H9 (cell line): ENCODE measurements around the gene SELL. TPM values are rescaled to one million over a fixed set of nuclear protein-coding genes. Genes with fewer than 3 reads are reported as not detected.

Experiments
- DNase-seq: peaks from one replicate; pipeline ENCODE4 v3.0.0-alpha.2; 2017
- H2AFZ ChIP-seq: one replicate; pipeline ENCODE4 v1.6.1; 2013; ENCODE audit warnings: mild to moderate bottlenecking, low read length, control low read depth, moderate library complexity
- H2AK5ac ChIP-seq: 2 replicates; pipeline ENCODE4 v1.6.1; 2013; ENCODE audit warnings: low read length, control low read depth, mixed read lengths; ENCODE audit not compliant: insufficient read length
- H2BK120ac ChIP-seq: one replicate; pipeline ENCODE4 v1.6.1; 2013; ENCODE audit warnings: low read depth, mild to moderate bottlenecking, low read length, control low read depth, inconsistent platforms; ENCODE audit not compliant: poor library complexity, severe bottlenecking
- H2BK12ac ChIP-seq: 2 replicates; pipeline ENCODE4 v1.6.1; 2013; ENCODE audit warnings: low read length, control low read depth, mixed read lengths, low read depth; ENCODE audit not compliant: insufficient read length
- H2BK15ac ChIP-seq: 2 replicates; pipeline ENCODE4 v1.6.1; 2013; ENCODE audit warnings: low read depth, low read length, control low read depth
- H2BK20ac ChIP-seq: one replicate; pipeline ENCODE4 v1.6.1; 2013; ENCODE audit warnings: low read depth, mild to moderate bottlenecking, low read length, control low read depth, inconsistent platforms; ENCODE audit not compliant: poor library complexity, severe bottlenecking
- H2BK5ac ChIP-seq: 2 replicates; pipeline ENCODE4 v1.6.1; 2013; ENCODE audit warnings: low read length, control low read depth, mixed read lengths; ENCODE audit not compliant: insufficient read length
- H3K14ac ChIP-seq: 2 replicates; pipeline ENCODE4 v1.6.1; 2013; ENCODE audit warnings: low read length, control low read depth; ENCODE audit not compliant: insufficient read depth
- H3K18ac ChIP-seq: 2 replicates; pipeline ENCODE4 v1.6.1; 2013; ENCODE audit warnings: low read depth, mild to moderate bottlenecking, mixed read lengths, low read length, control low read depth; ENCODE audit not compliant: insufficient read length
- H3K23ac ChIP-seq: 2 replicates; pipeline ENCODE4 v1.6.1; 2013; ENCODE audit warnings: low read length, control low read depth, mixed read lengths, low read depth; ENCODE audit not compliant: insufficient read length
- H3K23me2 ChIP-seq: 2 replicates; pipeline ENCODE4 v1.6.1; 2013; ENCODE audit warnings: low read depth, mild to moderate bottlenecking, mixed read lengths, low read length, control low read depth; ENCODE audit not compliant: insufficient read length, poor library complexity, severe bottlenecking
- H3K27ac ChIP-seq: 2 replicates; pipeline ENCODE4 v1.5.1; 2013; ENCODE audit warnings: low read length, control low read depth, mixed read lengths, low read depth; ENCODE audit not compliant: insufficient read length
- H3K27me3 ChIP-seq: 2 replicates; pipeline ENCODE4 v1.6.1; 2013; ENCODE audit warnings: low read length, control low read depth, inconsistent platforms; ENCODE audit not compliant: insufficient read depth
- H3K4ac ChIP-seq: 2 replicates; pipeline ENCODE4 v1.6.1; 2013; ENCODE audit warnings: low read depth, mild to moderate bottlenecking, control low read depth, inconsistent platforms, low read length, moderate library complexity
- H3K4me1 ChIP-seq: 2 replicates; pipeline ENCODE4 v1.6.1; 2013; ENCODE audit warnings: low read length, control low read depth, inconsistent platforms; ENCODE audit not compliant: insufficient read depth
- H3K4me2 ChIP-seq: 2 replicates; pipeline ENCODE4 v1.6.1; 2013; ENCODE audit warnings: low read length, control low read depth, mixed read lengths; ENCODE audit not compliant: insufficient read length, insufficient read depth
- H3K56ac ChIP-seq: 2 replicates; pipeline ENCODE4 v1.6.1; 2013; ENCODE audit warnings: low read depth, mild to moderate bottlenecking, mixed read lengths, low read length, control low read depth; ENCODE audit not compliant: insufficient read length
- H3K79me1 ChIP-seq: 2 replicates; pipeline ENCODE4 v1.6.1; 2013; ENCODE audit warnings: low read depth, mild to moderate bottlenecking, moderate library complexity, low read length, control low read depth, inconsistent platforms; ENCODE audit not compliant: insufficient read depth, poor library complexity, severe bottlenecking
- H3K79me2 ChIP-seq: 2 replicates; pipeline ENCODE4 v1.6.1; 2013; ENCODE audit warnings: low read length, control low read depth, inconsistent platforms; ENCODE audit not compliant: insufficient read depth
- H3K9ac ChIP-seq: 2 replicates; pipeline ENCODE4 v1.6.1; 2013; ENCODE audit warnings: low read length, control low read depth, mixed read lengths; ENCODE audit not compliant: insufficient read length; ENCODE audit errors: extremely low read depth
- H3K9me3 ChIP-seq: one replicate; pipeline ENCODE4 v1.6.1; 2013; ENCODE audit warnings: low read depth, low read length, inconsistent platforms; ENCODE audit not compliant: control insufficient read depth
- H3T11ph ChIP-seq: one replicate; pipeline ENCODE4 v1.6.1; 2013; ENCODE audit warnings: mild to moderate bottlenecking, low read length, control low read depth, inconsistent platforms
- H4K20me1 ChIP-seq: one replicate; pipeline ENCODE4 v1.6.1; 2013; ENCODE audit not compliant: control insufficient read depth, insufficient read length, insufficient read depth
- H4K5ac ChIP-seq: 2 replicates; pipeline ENCODE4 v1.6.1; 2013; ENCODE audit warnings: low read depth, mild to moderate bottlenecking, mixed read lengths, low read length, control low read depth; ENCODE audit not compliant: insufficient read length
- H4K8ac ChIP-seq: replicated peaks from 2 replicates; pipeline ENCODE4 v1.6.1; 2013; ENCODE audit warnings: low read length, control low read depth, mixed read lengths, low read depth; ENCODE audit not compliant: insufficient read length
- H4K91ac ChIP-seq: 2 replicates; pipeline ENCODE4 v1.6.1; 2013; ENCODE audit warnings: low read depth, mild to moderate bottlenecking, moderate library complexity, mixed read lengths, low read length, control low read depth; ENCODE audit not compliant: insufficient read length
- H3K27ac Mint-ChIP-seq, 3 experiments: 2 replicates in 2 of 3; 3 replicates in 1 of 3; pipeline ENCODE4 v1.8.0; 2020 to 2021; ENCODE audit warnings: mixed read lengths in 3 of 3, mild to moderate bottlenecking in 1 of 3, moderate library complexity in 1 of 3
- H3K27me3 Mint-ChIP-seq: 2 replicates; pipeline ENCODE4 v1.8.0; 2021; ENCODE audit warnings: low read depth, mild to moderate bottlenecking, moderate library complexity, mixed read lengths
- H3K36me3 Mint-ChIP-seq, 3 experiments: 2 replicates in 2 of 3; 3 replicates in 1 of 3; pipeline ENCODE4 v1.8.0; 2020 to 2021; ENCODE audit warnings: low read depth in 3 of 3, mixed read lengths in 3 of 3; ENCODE audit not compliant: insufficient read depth in 1 of 3
- H3K4me1 Mint-ChIP-seq, 2 experiments: 2 replicates each; pipeline ENCODE4 v1.8.0; 2020; ENCODE audit warnings: mixed read lengths in 2 of 2
- H3K4me3 Mint-ChIP-seq, 2 experiments: 2 replicates in 1 of 2; 3 replicates in 1 of 2; pipeline ENCODE4 v1.8.0; 2020 to 2021; ENCODE audit warnings: mild to moderate bottlenecking in 2 of 2, mixed read lengths in 2 of 2, moderate library complexity in 1 of 2
- H3K9me3 Mint-ChIP-seq, 2 experiments: 2 replicates in 1 of 2; 3 replicates in 1 of 2; pipeline ENCODE4 v1.8.0; 2020; ENCODE audit warnings: mild to moderate bottlenecking in 2 of 2, mixed read lengths in 2 of 2, moderate library complexity in 1 of 2
- WGBS: extraction: QIAGEN DNeasy Blood & Tissue Kit; methylation state at CpG from one replicate; pipeline ENCODE4 v1.1.7; 2013; ENCODE audit warnings: missing lambda C conversion rate, low lambda C conversion rate, mixed read lengths; ENCODE audit not compliant: insufficient read length; ENCODE audit errors: extremely low coverage; 5-methylcytosine and 5-hydroxymethylcytosine counted together
- total RNA-seq: library from RNA; stranded (reverse); gene quantifications from 2 replicates; pipeline ENCODE4 v1.2.1, GENCODE V29; 2021
- TF ChIP-seq, protein P1 (sequence below): fragments of 200-600 bp; sonication (generic); conservative IDR thresholded peaks from 3 replicates; pipeline ENCODE4 v1.8.0; 2021; ENCODE audit warnings: antibody characterized with exemption, mild to moderate bottlenecking

The SELL gene
- total RNA-seq, 1 experiment from 2014 or later: not detected

DNA sequence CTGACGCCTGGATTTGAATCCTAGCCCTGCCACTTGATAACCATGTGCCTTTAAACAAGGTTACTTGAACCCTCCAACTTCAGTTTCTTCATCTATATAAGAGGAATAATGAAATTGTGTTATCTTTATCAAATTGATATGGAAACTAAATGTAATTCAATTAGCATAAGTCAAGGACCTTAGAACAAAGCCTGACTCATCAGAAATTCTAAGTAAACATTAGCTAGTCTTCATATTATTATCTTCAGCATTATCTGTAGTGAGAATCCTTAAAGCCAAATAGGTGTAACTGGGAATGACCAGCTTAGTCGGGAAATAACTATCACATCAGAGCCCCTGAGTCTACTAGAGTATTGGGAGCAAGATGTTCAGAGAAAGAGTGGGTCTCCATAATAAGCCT, 6.6 kb downstream of the SELL start:
- TF ChIP-seq, protein P1, sequence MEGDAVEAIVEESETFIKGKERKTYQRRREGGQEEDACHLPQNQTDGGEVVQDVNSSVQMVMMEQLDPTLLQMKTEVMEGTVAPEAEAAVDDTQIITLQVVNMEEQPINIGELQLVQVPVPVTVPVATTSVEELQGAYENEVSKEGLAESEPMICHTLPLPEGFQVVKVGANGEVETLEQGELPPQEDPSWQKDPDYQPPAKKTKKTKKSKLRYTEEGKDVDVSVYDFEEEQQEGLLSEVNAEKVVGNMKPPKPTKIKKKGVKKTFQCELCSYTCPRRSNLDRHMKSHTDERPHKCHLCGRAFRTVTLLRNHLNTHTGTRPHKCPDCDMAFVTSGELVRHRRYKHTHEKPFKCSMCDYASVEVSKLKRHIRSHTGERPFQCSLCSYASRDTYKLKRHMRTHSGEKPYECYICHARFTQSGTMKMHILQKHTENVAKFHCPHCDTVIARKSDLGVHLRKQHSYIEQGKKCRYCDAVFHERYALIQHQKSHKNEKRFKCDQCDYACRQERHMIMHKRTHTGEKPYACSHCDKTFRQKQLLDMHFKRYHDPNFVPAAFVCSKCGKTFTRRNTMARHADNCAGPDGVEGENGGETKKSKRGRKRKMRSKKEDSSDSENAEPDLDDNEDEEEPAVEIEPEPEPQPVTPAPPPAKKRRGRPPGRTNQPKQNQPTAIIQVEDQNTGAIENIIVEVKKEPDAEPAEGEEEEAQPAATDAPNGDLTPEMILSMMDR: no peak
- Histone ChIP-seq H3K4me1 (no peaks in the 10 kb centered on the region), H3K18ac (no peak overlapping the region), H3K23me2 (no peaks in the 10 kb centered on the region), H3K27ac (no peak overlapping the region), H4K20me1 (no peaks in the 10 kb centered on the region), H3K23ac (no peak overlapping the region), H3T11ph (no peak overlapping the region), H3K9me3 (no peaks in the 10 kb centered on the region), H2BK12ac (no peak overlapping the region), H3K56ac (no peak overlapping the region), H4K91ac (no peak overlapping the region), H3K79me2 (no peaks in the 10 kb centered on the region), H3K27me3 (no peaks in the 10 kb centered on the region), H2AK5ac (no peak overlapping the region), H3K79me1 (no peaks in the 10 kb centered on the region), H2BK20ac (no peak overlapping the region), H3K14ac (no peak overlapping the region), H2BK5ac (no peak overlapping the region), H3K4ac (no peak overlapping the region), H2BK120ac (no peak overlapping the region), H3K9ac (no peak overlapping the region), H3K4me2 (no peak overlapping the region), H4K8ac (no peak overlapping the region), H2BK15ac (no peak overlapping the region), H4K5ac (no peak overlapping the region), H2AFZ (no peak overlapping the region)
- Mint-ChIP-seq H3K27ac (no peak overlapping the region), H3K4me1 (no peaks in the 10 kb centered on the region), H3K36me3 (no peaks in the 10 kb centered on the region), H3K9me3 (no peaks in the 10 kb centered on the region), H3K4me3 (no peak overlapping the region), H3K27me3 (peaks cover 25% of the 10 kb centered on the region)
- DNase-seq: no peak
- WGBS: no CpG with 5 or more reads among the region's 2 CpGs
